ENCODE results near the gene FOXO6. TPM values are rescaled to one million over a fixed set of nuclear protein-coding genes. Genes with fewer than 3 reads are reported as not detected.

Gene FOXO6
- 0.40 to 1.2 TPM (median 0.80 TPM) in 5 replicates for total RNA-seq (2022; extraction: Qiagen RNA extraction)

DNA sequence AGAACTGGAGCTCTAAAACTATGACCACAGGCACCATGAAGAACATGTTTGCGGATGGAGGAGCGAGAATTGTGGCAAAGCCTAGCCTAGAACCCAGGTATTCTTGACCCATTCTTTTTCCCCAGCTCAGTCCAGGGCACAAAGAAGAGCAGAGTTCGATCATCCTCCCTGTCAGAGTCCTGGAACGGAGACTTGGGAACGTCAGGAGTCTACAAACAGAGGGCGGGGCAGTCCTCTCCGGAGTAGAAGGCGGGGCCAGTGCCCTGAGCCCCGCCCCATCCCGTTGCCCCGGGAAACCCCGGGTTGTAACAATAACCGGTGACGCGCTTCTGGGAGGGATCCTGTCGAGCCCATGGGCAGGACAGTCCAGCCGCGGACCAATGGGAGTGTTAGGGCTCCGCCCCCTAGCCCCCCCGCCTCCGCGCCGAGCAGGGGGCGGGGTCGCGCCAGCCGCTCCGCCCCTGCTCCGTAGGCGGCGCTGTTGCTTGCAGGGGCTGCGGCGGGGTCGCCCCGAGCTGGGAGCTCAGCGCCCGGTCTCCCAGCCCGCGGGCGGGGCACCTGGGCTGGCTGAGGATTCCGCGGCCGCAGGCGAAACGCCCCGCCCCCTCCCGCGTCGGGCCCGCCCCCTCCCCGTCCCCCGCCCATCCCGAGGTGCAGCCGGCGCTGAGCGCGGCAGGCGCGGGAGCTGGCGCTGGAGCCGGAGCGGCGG, at the start of gene FOXO6:
TSS of gene FOXO6 (plus strand) at position 649 of the 709 bp plus-strand sequence.

Other genes with a start within 250 kb of the FOXO6 start
- 11.3 to 14.2 TPM (median 12.9 TPM) in 5 replicates for gene SCMH1, start 119.1 kb upstream of the FOXO6 start, total RNA-seq (2022; extraction: Qiagen RNA extraction)
- gene EDN2, start 123.2 kb downstream of the FOXO6 start, total RNA-seq (2022; extraction: Qiagen RNA extraction), result 27.8 to 36.9 TPM (median 34.3 TPM) in 5 replicates

All from A549 treated with Mapracorat at 1 μM for 4 hours (cell line).